Ovary (tissue), 9 donors: ENCODE results near the gene SAMD4A. TPM values are rescaled to one million over a fixed set of nuclear protein-coding genes. Genes with fewer than 3 reads are reported as not detected.

Experiments used
- DNase-seq, 5 donors: peaks; one replicate each; pipeline ENCODE4 v3.0.0-alpha.2; 2019 to 2020
- H3K27ac ChIP-seq, 2 donors: fragments of 200-600 bp; one replicate each; pipeline versions ENCODE4 v1.5.1 to v1.8.0; 2019 to 2022
- H3K27me3 ChIP-seq: fragments of 200-600 bp; one replicate; pipeline ENCODE4 v1.8.0; 2022
- H3K36me3 ChIP-seq: fragments of 200-600 bp; sonication (generic); one replicate; pipeline ENCODE4 v1.5.1; 2019
- H3K4me1 ChIP-seq: one replicate; pipeline ENCODE4 v1.8.1; 2013; ENCODE audit warnings: mild to moderate bottlenecking, moderate library complexity; ENCODE audit not compliant: insufficient read depth
- H3K4me3 ChIP-seq: fragments of 200-600 bp; sonication (generic); one replicate; pipeline ENCODE4 v1.5.1; 2017
- H3K9me3 ChIP-seq, 2 donors: fragments of 200-600 bp in 1 of 2; sonication (generic) in 1 of 2; one replicate each; pipeline versions ENCODE4 v1.5.1 to v1.8.1; 2013 to 2019; ENCODE audit warnings: mild to moderate bottlenecking in 1 of 2, moderate library complexity in 1 of 2
- EP300 ChIP-seq: sonication (generic); formaldehyde crosslinking; IDR thresholded peaks from one replicate; pipeline ENCODE4 v1.6.1; 2017; ENCODE audit warnings: antibody characterized with exemption
- POLR2A ChIP-seq: fragments of 450-650 bp; IDR thresholded peaks from one replicate; pipeline ENCODE4 v1.6.1; 2017; ENCODE audit warnings: antibody characterized with exemption, mild to moderate bottlenecking, moderate library complexity
- WGBS, 3 donors: extraction: QIAGEN DNeasy Blood & Tissue Kit in 1 of 3; methylation state at CpG; one replicate each; pipeline versions ENCODE4 v1.1.5 to v1.1.7; 2013 to 2017; 5-methylcytosine and 5-hydroxymethylcytosine counted together
- intact Hi-C, 4 donors: fragments of 100-400 bp; cut with DNase I; formaldehyde crosslinking; loops; one replicate each; pipeline versions ENCODE4 v1.11.0 to v1.15.1; 2022 to 2023
- polyA plus RNA-seq, 2 donors: library from polyadenylated mRNA; stranded (reverse); fragments of 200-250 nt in 1 of 2; fragments of 350-450 nt in 1 of 2; fragmentation: Illumina TruSeq in 1 of 2; extraction: RNeasy Lipid Tissue Mini Kit (QIAGEN cat#74804) in 1 of 2; gene quantifications; one replicate each; pipeline ENCODE4 v1.2.3, GENCODE V29; 2013 to 2014
- total RNA-seq, 7 donors: library from RNA; depleted of rRNA in 2 of 7; stranded (reverse); fragments of >200 nt in 2 of 7; fragmentation: NEBNext Ultra II Directional in 3 of 7; extraction: Animal tissue kit (Norgen Biotek cat#: 25700) in 3 of 7; gene quantifications; one replicate each; pipeline versions ENCODE4 v1.1.0 to v1.2.4, GENCODE V29; 2016 to 2023
- TF ChIP-seq, protein P1 (sequence below), 3 donors: fragments of 450-650 bp in 2 of 3; fragments of 200-600 bp in 1 of 3; IDR thresholded peaks; one replicate each; pipeline versions ENCODE4 v1.5.1 to v1.8.0; 2016 to 2022; ENCODE audit warnings: antibody characterized with exemption in 3 of 3, mild to moderate bottlenecking in 1 of 3
- donor health status: DM: no; HTN: no; CAD: no; lungs with moderate emphysema.
- donor health status: DM: no; HTN: no; CAD: no.
- donor health status: Bipolar disorder and iron deficiency.
- donor health status: DM: yes; HTN: yes; CAD: no.
- donor health status: DM: no; HTN: no; CAD: no.
- donor health status: DM: yes; HTN: yes; CAD: no.

The SAMD4A gene
- total and polyA plus RNA-seq, 9 donors = 2.3 to 22.4 (median 7.3) TPM

DNA sequence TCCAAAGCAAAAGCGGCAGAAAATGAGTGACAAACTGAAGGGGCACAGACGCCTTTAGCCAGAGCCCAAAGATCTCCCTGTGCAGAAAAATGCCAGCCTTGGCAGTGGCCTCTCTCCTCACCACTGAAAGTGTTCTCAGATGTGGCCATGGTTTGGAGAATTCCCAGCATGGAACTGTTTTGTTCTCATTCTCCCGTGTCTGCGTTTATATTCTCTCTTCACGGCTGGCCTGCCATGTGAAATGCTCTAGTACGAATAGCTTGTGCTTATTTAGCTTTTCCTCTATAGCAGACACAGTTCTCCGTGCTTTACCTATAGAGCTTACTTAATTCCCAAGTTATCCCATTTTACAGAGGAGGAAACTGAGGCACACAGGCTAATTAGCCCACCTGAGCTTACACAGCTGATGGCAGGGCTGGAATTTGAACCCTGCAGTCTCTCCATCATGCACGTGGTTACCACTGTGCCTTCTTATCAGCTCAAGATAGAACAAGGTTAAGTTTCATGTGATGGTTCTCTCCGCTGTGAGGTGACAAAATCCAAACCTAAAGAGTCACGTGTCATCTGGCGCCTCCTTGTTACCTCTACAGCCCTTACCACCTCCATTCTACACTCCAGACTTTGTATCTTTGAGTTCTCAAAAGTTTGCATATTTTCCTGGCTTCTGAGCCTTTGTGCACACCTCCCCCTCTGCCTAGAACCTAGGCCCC is 194.1 kb downstream of the SAMD4A start:
- TF ChIP-seq POLR2A = no peak
- H3K36me3 ChIP-seq = no peaks in the 10 kb centered on the region
- no peaks in the 10 kb centered on the region for H3K27me3 ChIP-seq
- no peak overlapping the region for H3K4me3 ChIP-seq
- H3K9me3 ChIP-seq = no peaks in the 10 kb centered on the region
- H3K4me1 ChIP-seq = no peaks in the 10 kb centered on the region
- 90 to 92% (median 91%) methylated on average over 11 of the region's 11 CpGs for WGBS, 3 donors
- intact Hi-C loops = no loop called here
- no peak for DNase-seq
- H3K27ac ChIP-seq = no peak overlapping the region

DNA sequence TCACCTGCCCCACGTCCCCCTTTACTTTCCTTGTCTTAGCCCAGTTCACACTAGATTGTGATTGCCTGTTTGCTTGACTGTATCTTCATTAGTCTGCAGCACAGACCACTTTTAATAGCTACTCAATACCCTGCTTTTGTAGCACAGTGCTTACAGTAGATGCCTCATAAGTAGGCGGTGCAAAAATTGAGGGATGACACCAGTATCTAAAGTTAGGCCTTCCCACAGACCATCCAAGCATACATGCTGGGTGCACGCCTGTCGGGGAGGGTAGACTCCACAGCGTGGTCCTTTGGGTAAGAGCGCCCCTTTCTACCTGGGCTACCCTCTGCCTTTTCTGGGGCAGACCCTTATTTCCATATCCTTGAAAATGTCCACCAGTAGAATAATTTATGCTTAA is 194.9 kb downstream of the SAMD4A start:
- WGBS, 3 donors = 96 to 97% (median 96%) methylated on average over 6 of the region's 6 CpGs
- intact Hi-C loops = no loop called here
- Histone ChIP-seq H3K27ac (no peak overlapping the region), H3K9me3 (no peaks in the 10 kb centered on the region), H3K4me1 (no peaks in the 10 kb centered on the region), H3K27me3 (no peaks in the 10 kb centered on the region), H3K4me3 (no peak overlapping the region), H3K36me3 (no peaks in the 10 kb centered on the region)
- TF ChIP-seq EP300 = no peak
- no peak for TF ChIP-seq POLR2A
- TF ChIP-seq, protein P1, sequence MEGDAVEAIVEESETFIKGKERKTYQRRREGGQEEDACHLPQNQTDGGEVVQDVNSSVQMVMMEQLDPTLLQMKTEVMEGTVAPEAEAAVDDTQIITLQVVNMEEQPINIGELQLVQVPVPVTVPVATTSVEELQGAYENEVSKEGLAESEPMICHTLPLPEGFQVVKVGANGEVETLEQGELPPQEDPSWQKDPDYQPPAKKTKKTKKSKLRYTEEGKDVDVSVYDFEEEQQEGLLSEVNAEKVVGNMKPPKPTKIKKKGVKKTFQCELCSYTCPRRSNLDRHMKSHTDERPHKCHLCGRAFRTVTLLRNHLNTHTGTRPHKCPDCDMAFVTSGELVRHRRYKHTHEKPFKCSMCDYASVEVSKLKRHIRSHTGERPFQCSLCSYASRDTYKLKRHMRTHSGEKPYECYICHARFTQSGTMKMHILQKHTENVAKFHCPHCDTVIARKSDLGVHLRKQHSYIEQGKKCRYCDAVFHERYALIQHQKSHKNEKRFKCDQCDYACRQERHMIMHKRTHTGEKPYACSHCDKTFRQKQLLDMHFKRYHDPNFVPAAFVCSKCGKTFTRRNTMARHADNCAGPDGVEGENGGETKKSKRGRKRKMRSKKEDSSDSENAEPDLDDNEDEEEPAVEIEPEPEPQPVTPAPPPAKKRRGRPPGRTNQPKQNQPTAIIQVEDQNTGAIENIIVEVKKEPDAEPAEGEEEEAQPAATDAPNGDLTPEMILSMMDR (IDR thresholded peaks at IDR 0.05) = no peak
- DNase-seq = no peak

DNA sequence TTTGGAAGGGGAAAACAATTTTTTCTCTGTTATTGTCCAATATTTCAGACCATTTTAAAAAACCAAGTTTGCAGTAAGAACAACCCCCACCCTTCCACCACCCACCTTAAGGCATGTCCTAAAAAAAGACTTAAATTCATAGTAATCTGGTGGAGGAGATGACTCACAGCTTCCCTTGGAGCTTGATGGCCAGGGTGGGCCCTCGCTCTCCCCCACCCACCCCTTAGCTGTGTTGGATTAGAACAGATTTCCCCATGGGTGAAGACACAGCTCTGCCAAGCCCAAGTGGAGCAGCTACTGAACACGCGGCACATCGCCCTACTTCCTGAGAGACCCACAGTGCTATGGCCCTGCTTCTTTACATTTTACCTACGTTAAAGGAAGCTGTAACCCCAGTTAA is 195.4 kb downstream of the SAMD4A start:
- Histone ChIP-seq H3K4me3 (no peak overlapping the region), H3K4me1 (no peaks in the 10 kb centered on the region), H3K36me3 (no peaks in the 10 kb centered on the region), H3K27ac (no peak overlapping the region), H3K27me3 (no peaks in the 10 kb centered on the region), H3K9me3 (no peaks in the 10 kb centered on the region)
- TF ChIP-seq EP300 (no peak), POLR2A (no peak)
- TF ChIP-seq, protein P1 (IDR thresholded peaks at IDR 0.05) = no peak
- WGBS, 3 donors = 80 to 87% (median 84%) methylated on average over 5 of the region's 5 CpGs
- intact Hi-C loops = no loop called here
- no peak for DNase-seq

DNA sequence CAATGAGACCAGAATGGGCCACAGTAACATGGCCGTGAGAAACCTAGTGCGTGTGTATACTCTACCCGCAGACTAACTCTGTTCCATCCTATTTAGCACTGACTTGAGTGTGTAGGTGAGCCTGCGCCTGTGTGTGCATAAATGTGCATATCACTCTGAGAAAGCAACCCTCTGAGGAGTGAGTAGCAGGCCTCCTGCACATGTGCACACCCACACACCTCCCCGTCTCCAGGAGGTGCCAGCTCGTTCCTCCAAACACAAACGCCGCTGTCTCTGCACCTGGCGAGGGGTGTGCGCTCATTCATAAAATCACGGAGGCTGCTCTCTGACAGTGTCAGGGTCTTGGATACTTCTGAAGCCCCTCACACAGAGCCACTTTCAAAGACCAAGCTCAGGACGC is 196.8 kb downstream of the SAMD4A start:
- WGBS, 3 donors = 92 to 94% (median 94%) methylated on average over 12 of the region's 12 CpGs
- no peaks in the 10 kb centered on the region for H3K4me1 ChIP-seq
- no peak overlapping the region for H3K4me3 ChIP-seq
- H3K9me3 ChIP-seq = no peaks in the 10 kb centered on the region
- no peaks in the 10 kb centered on the region for H3K36me3 ChIP-seq
- no peak for TF ChIP-seq EP300
- no peak for TF ChIP-seq POLR2A
- TF ChIP-seq, protein P1 (IDR thresholded peaks at IDR 0.05) = no peak
- DNase-seq = no peak
- intact Hi-C loops = no loop called here
- no peaks in the 10 kb centered on the region for H3K27me3 ChIP-seq
- H3K27ac ChIP-seq = no peak overlapping the region

DNA sequence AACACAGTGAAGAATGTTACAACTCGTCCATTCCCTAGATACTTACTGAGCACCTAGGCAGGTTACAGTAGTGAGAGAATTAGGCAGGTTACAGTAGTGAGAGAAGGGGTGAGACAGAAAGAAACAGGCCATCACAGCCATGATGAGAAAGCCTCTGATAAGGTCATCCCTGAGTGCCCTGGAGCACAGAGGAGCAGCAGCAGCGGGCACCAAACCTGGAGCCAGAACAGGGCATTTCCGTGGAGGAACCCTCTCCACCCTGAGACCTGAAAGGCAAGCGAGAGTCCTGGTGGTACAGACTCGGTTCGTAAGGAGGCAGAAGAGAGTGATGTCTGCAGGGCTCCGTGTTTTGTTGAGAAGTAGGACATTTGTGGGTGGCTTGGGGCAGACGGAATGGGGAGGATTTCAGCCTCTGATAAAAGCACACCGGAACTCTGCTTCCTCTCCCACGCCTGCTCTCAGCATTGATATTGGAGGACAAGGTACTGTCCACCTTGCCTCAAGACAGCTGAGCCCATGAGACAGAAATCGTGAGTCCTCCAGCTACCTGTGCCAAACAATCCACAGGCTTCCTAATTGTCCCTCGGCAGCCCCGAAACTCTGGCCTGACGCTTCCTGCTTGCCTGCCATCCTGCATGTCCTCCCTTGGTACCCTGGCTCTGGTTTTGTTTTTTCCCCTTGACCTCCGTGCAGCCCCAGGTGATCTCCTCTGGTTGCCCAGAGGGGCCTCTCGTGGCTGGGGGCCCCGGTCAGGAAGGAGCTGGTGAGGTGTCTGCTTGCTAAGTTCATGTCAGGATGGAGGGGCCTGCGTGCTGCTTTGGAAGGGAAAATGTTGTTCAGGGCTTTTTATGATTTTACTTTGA is 199.6 kb downstream of the SAMD4A start:
- H3K9me3 ChIP-seq = no peaks in the 10 kb centered on the region
- WGBS, 3 donors = 77 to 79% (median 77%) methylated on average over 18 of the region's 18 CpGs
- H3K27ac ChIP-seq = no peak overlapping the region
- H3K4me3 ChIP-seq = no peak overlapping the region
- intact Hi-C loops = no loop called here
- no peaks in the 10 kb centered on the region for H3K27me3 ChIP-seq
- H3K4me1 ChIP-seq = no peaks in the 10 kb centered on the region
- no peak for DNase-seq
- no peaks in the 10 kb centered on the region for H3K36me3 ChIP-seq
- TF ChIP-seq, protein P1 (IDR thresholded peaks at IDR 0.05) = no peak
- TF ChIP-seq POLR2A (no peak), EP300 (no peak)
